ENCODE data around the gene APPBP2. TPM values are rescaled to one million over a fixed set of nuclear protein-coding genes. Genes with fewer than 3 reads are reported as not detected.
A peak's percentile ranks its signal among the peaks of the same experiment; 100 is the strongest.
"Not testable (repeated sequence)": the region's sequence is repeated elsewhere in the genome, so short reads cannot be mapped to it uniquely, and the experiment has no call there.

Gene APPBP2
- total and polyA plus RNA-seq, 10 donors = 4.1 to 49.8 (median 30.8) TPM

GRCh38 chr17:60436676-60437075 is 89.4 kb downstream of the APPBP2 start:
- 44 to 64% (median 54%) methylated on average over 5 of the region's 5 CpGs for WGBS, 5 donors
- intact Hi-C loops (cut with DNase I; ENCODE audit: low total_unique reads) = loop anchor here (10.0 kb wide), 1 partner anchor 292 kb away; the partner anchor contains the start of gene CA4

GRCh38 chr17:60435244-60436167 is 90.5 kb downstream of the APPBP2 start:
- Histone ChIP-seq H3K4me1 (peaks cover 0 to 11% (median 5%) of the 10 kb centered on the region in 6 donors), H3K36me3 (no peaks in the 10 kb centered on the region), H3K9me3 (peaks cover 0 to 11% (median 3%) of the 10 kb centered on the region in 8 donors), H3K27ac (no peak overlapping the region), H3K27me3 (replicated peaks in 1 of 7) (peaks cover 0 to 7% (median 0%) of the 10 kb centered on the region in 7 donors), H3K4me3 (no peak overlapping the region)
- intact Hi-C loops (cut with DNase I; ENCODE audit: low total_unique reads) = loop anchor here (10.0 kb wide), 1 partner anchor 291 kb away; the partner anchor contains the start of gene CA4
- no peak for DNase-seq
- TF ChIP-seq POLR2AphosphoS5 (IDR thresholded peaks at IDR 0.05) (peak in 1 of 3 donors; percentile 69), CTCF (IDR thresholded peaks at IDR 0.05 in 8 of 11, conservative IDR thresholded peaks at IDR 0.05 in 3 of 11) (peak; percentile 80 to 95 (median 91)), POLR2A (IDR thresholded peaks at IDR 0.05) (no peak)
- 76 to 78% (median 78%) methylated on average over 28 of the region's 28 CpGs for WGBS, 5 donors

More at GRCh38 chr17:60436676-60437075, 89.4 kb downstream of the APPBP2 start:
- Histone ChIP-seq H3K9me3 (peaks cover 0 to 11% (median 3%) of the 10 kb centered on the region in 8 donors), H3K36me3 (no peaks in the 10 kb centered on the region), H3K4me3 (no peak overlapping the region), H3K4me1 (peaks cover 0 to 11% (median 5%) of the 10 kb centered on the region in 6 donors), H3K27me3 (replicated peaks in 1 of 7) (peaks cover 0 to 7% (median 0%) of the 10 kb centered on the region in 7 donors), H3K27ac (no peak overlapping the region)
- no peak for DNase-seq
- TF ChIP-seq POLR2A (IDR thresholded peaks at IDR 0.05) (no peak), POLR2AphosphoS5 (IDR thresholded peaks at IDR 0.05) (no peak), CTCF (IDR thresholded peaks at IDR 0.05 in 8 of 11, conservative IDR thresholded peaks at IDR 0.05 in 3 of 11) (no peak)

- intact Hi-C loops (cut with DNase I; ENCODE audit: low total_unique reads) = loop anchor here (10.0 kb wide), 1 partner anchor 289 kb away; the partner anchor contains the start of gene CA4
- H3K9me3 ChIP-seq = peaks cover 0 to 11% (median 3%) of the 10 kb centered on the region in 8 donors
- not testable (repeated sequence) for H3K36me3 ChIP-seq; H3K27me3 ChIP-seq (replicated peaks in 1 of 7); H3K4me3 ChIP-seq; H3K27ac ChIP-seq; DNase-seq
- H3K4me1 ChIP-seq = peaks cover 0 to 11% (median 5%) of the 10 kb centered on the region in 6 donors
- 88 to 93% (median 92%) methylated on average over 4 of the region's 4 CpGs for WGBS, 5 donors
Measured at GRCh38 chr17:60433021-60433997, 92.7 kb downstream of the APPBP2 start.

GRCh38 chr17:60430561-60430960 is 95.5 kb downstream of the APPBP2 start:
- not testable (repeated sequence) for H3K4me3 ChIP-seq; H3K27ac ChIP-seq; DNase-seq; H3K4me1 ChIP-seq; H3K27me3 ChIP-seq (replicated peaks in 1 of 7); H3K36me3 ChIP-seq
- H3K9me3 ChIP-seq = peaks cover 0 to 11% (median 3%) of the 10 kb centered on the region in 8 donors
- intact Hi-C loops (cut with DNase I; ENCODE audit: low total_unique reads) = loop anchor here (10.0 kb wide), 1 partner anchor 286 kb away; the partner anchor contains the start of gene CA4
- 87 to 95% (median 90%) methylated on average over 7 of the region's 7 CpGs for WGBS, 5 donors

GRCh38 chr17:60428491-60428890 is 97.6 kb downstream of the APPBP2 start:
- H3K27me3 ChIP-seq (replicated peaks in 1 of 7); H3K36me3 ChIP-seq; H3K4me1 ChIP-seq; H3K4me3 ChIP-seq; H3K27ac ChIP-seq; DNase-seq; intact Hi-C loops (cut with DNase I; ENCODE audit: low total_unique reads): not testable (repeated sequence)
- H3K9me3 ChIP-seq = peaks cover 0 to 11% (median 3%) of the 10 kb centered on the region in 8 donors
- 83 to 87% (median 85%) methylated on average over 6 of the region's 6 CpGs for WGBS, 5 donors

All from spleen (tissue), 11 donors.